Measurements from ENCODE around the gene ZSCAN18. TPM values are rescaled to one million over a fixed set of nuclear protein-coding genes. Genes with fewer than 3 reads are reported as not detected.

ZSCAN18 gene
- total RNA-seq, 1 experiment from 2014 or later, result 0.12 TPM

DNA sequence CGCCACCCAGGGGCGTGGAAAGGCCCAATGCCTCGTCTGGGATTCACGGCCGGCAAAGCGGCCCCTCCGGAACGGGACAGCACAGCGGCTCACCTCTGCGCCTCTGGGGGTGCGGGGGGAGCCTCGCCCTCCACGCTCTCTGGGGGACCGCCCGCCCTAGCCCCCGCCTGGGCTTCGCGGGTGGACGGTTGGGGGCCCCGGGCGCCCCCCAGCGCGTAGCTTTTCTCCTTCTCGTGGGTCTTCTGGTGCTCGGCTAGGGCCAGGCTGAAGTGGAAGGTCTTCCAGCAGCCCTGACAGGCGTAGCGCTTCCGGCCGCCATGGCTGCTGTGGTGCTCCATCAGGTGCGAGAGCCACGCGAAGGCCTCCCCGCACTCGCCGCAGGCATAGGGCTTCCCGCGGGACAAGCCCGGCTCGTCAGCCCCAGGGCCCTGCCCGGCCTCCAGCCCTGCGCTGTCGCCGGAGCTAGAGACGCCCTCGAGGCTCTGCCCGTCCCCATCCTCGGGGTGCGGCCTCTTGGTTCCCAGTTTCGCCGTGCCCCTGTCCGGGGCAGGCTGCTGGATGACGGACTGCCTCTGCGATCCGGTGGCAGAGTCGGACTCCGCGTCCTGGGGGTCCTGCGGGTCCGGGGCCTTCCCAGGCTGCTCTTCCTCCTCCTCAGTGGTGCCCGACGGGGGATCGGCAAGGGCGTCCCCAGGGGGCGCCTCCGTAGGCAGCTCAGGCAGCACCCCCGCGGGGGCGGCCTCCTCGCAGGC lies 13.3 kb downstream of the ZSCAN18 start (continued):
- TF ChIP-seq REST (IDR thresholded peaks at IDR 0.05; ENCODE audit: low read depth), result no peak

- ATAC-seq (no peak), DNase-seq (ENCODE audit: low read depth, low spot score) (no peak)
- H3K4me2 ChIP-seq (ENCODE audit: low read length), result no peak overlapping the region
- no peak for TF ChIP-seq SP1 (IDR thresholded peaks at IDR 0.05; ENCODE audit: low read depth)
- TF ChIP-seq REST (IDR thresholded peaks at IDR 0.05; ENCODE audit: low read depth), result no peak
- TF ChIP-seq EZH2 (IDR thresholded peaks at IDR 0.05), result no peak
- no peak for TF ChIP-seq MAX (IDR thresholded peaks at IDR 0.05)
- TF ChIP-seq FOSL1 (IDR thresholded peaks at IDR 0.05; ENCODE audit: low read depth), result no peak
- no peak for TF ChIP-seq POLR2AphosphoS5 (IDR thresholded peaks at IDR 0.05; ENCODE audit: low read depth, low read length)
- no peak for TF ChIP-seq RAD21 (IDR thresholded peaks at IDR 0.05; ENCODE audit: low read depth)
- no peak for TF ChIP-seq ATF3 (IDR thresholded peaks at IDR 0.05)
- no peak for TF ChIP-seq YY1 (IDR thresholded peaks at IDR 0.05; ENCODE audit: extremely low read depth, insufficient replicate concordance, low read depth, low read length)
- no peak for TF ChIP-seq CBX3 (IDR thresholded peaks at IDR 0.05; ENCODE audit: low read depth)
- TF ChIP-seq POLR2A (IDR thresholded peaks at IDR 0.05; ENCODE audit: borderline replicate concordance, extremely low read depth, insufficient read depth, insufficient read length), result no peak
- no peak for TF ChIP-seq EGR1 (IDR thresholded peaks at IDR 0.05; ENCODE audit: low read depth)
- no peak for TF ChIP-seq TCF7L2 (IDR thresholded peaks at IDR 0.05; ENCODE audit: borderline replicate concordance, extremely low read depth, insufficient read depth, insufficient read length)
- no peak for TF ChIP-seq SIN3A (IDR thresholded peaks at IDR 0.05; ENCODE audit: low read depth)
- TF ChIP-seq ZFX (IDR thresholded peaks at IDR 0.05), result no peak
- no peaks in the 10 kb centered on the region for H3K27me3 ChIP-seq (ENCODE audit: insufficient read depth, low read length)
- no peaks in the 10 kb centered on the region for H3K9me2 ChIP-seq (ENCODE audit: insufficient read depth)
- ChIA-PET CTCF (no interaction called here), POLR2A (no interaction called here), RAD21 (ENCODE audit: low non-redundant PET in 1 of 2, low total read pairs in 2 of 2, uncharacterized antibody in 2 of 2, unreplicated experiment in 2 of 2) (no interaction called here)
- H3K27ac ChIP-seq (ENCODE audit: low read depth, low read length), result no peak overlapping the region
- no TSS peak for BruUV-seq (replicated peaks)
- no peaks in the 10 kb centered on the region for H4K20me1 ChIP-seq (ENCODE audit: insufficient read depth)
- no peak overlapping the region for H3K4me3 ChIP-seq (replicated peaks in 1 of 2; ENCODE audit: low read depth in 1 of 2, low read length in 2 of 2)
- no peak overlapping the region for H3K9ac ChIP-seq (ENCODE audit: low read length)
- H3K36me3 ChIP-seq (ENCODE audit: control insufficient read depth in 1 of 2, insufficient read depth in 2 of 2, low read length in 2 of 2), result no peaks in the 10 kb centered on the region
- H2AFZ ChIP-seq (ENCODE audit: low read depth, low read length, poor library complexity, severe bottlenecking), result no peak overlapping the region
- peaks cover 3 to 6% of the 10 kb centered on the region in 2 experiments; a peak in 2 of 4 replicates for H3K9me3 ChIP-seq (ENCODE audit: control insufficient read depth in 1 of 2, insufficient read depth in 1 of 2, low read depth in 1 of 2, low read length in 2 of 2)
- no peaks in the 10 kb centered on the region for H3K79me2 ChIP-seq (ENCODE audit: insufficient read depth, low read length)
- intact Hi-C loops (cut with micrococcal nuclease), result no loop called here
- H3K4me1 ChIP-seq (ENCODE audit: control insufficient read depth in 1 of 2, insufficient read depth in 2 of 2, low read length in 2 of 2), result no peaks in the 10 kb centered on the region
These were observed 15.0 kb downstream of the ZSCAN18 start for GRCh38 chr19:58083021-58083420.

All from HCT116 (cell line).